ENCODE data around the gene SAMD1.

SAMD1 gene

DNA sequence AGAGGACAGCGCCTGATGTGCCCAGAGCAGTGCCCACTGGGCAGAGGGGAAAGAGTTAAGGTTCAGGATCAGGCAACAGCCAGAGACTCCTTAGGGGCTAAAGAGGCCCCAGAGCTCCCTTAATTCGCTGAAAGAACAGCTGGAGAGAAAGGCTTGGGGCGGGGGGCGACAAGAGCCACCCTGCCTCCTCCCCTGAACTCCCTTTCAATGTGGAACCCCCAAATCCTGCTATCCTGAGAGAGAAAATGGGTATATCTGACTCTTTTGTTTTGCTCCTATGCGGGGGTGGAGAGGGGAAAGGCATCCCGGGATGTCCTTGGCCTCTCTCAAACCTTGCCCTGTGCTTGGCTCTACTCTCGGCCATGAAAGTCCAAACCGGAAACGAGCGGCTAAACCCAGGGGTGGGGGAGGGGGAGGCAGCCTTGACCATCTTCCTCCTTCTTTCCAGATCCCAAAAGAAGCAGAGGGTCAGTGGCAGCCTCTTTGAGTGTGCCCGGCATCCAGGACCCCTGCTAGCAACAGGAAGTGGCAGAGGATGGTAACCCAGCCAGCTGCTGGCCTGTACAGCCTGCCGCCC, 22.3 kb upstream of the SAMD1 start:
- DNase-seq = no peak

DNA sequence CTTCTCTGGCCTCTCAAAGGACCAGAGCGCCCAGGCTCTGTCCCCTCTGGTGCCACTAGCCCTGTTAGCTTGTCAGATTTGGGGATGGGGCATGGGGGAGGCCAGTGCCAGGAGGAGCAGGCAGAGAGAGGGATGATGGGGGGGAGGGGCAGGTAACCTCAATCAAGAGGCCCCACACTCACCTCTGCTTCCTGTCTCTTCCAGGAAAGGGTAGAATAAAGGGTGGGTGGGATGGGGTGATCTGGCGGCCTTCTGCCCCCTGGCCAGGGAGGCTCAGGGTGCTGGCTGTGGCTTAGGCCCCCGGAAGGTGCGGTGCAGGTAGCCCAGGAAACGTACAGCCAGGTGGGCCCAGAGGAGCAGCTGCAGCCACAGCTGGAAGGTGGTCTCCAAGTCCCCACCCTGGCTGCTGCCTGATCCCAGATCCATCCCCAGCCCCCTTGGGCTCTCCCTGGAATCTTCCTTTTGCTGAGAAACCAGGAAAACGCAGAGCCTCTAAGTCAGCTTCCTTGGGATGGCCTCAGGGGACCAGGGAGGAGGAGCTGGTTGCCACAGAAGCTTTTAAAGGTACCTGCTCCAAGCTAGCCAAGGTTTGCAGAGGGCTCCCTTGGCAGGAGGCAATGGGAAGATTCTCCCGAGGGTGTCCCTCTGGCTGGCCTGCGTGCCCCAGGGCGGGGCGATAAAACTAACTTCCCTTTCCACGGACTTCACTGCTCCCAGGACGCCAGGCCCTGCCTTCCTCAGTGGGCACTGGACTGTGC, 21.7 kb upstream of the SAMD1 start:
- no peak for DNase-seq

DNA sequence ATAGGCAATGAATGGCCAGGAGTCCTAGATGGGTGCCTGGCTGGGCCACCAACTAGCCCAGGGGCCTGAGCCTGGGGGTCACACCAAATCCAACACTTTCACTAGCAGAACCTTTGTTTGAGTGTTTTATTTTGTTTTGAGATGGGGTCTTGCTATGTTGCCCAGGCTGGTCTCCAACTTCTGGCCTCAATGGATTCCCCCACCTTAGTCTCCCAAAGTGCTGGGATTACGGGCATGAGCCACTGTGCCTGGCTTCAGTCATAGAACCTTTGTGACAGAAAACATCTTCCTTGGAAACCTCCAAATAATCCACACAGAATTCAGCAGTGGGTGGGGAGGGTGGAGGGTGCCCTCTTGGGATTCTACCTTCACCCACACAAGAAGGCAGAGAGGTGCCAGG, 20.9 kb upstream of the SAMD1 start:
- no peak for DNase-seq

DNA sequence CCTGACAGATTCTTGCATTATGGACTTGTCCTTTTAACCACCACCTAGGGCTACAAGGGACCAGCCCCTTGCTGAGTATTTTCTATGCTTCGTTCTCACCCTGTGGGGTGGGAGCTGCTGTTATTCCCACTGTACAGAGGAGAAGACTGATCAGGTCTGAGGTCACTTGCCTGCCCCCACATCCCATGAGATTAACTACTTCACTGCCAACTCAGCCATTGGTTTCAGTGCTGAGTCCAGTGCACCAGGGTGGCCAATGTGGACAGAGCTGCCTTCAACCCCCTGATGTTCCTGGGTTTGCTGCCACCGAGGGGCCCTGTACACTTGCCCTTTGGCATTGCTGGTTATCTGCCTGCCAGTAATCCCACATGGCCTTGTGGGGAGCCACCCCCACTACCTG, 20.1 kb upstream of the SAMD1 start:
- DNase-seq = no peak

GRCh38 chr19:14107581-14108461, 17.3 kb upstream of the SAMD1 start:
- no peak for DNase-seq

DNA sequence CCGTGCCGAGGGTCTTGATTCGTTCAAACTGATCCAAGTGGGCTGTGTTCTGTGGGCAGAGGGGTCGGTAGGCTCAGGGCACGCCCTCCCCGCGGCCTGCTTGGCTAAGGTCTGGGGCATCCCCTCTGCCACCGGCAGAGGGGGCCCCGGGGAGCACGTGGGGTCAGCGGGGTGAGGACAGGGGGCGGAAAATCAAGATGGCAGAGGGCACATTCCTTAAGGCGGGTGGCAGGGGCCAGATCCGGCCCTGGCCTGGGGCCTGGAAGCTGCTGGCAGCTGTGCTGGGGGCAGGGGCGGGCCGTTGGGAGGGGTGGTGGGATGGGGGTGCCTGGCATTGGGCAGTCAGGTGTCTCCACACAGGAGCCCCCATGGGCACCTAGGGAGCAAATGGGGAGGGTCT, 16.3 kb upstream of the SAMD1 start:
- DNase-seq = no peak

- DNase-seq = no peak
Observed at GRCh38 chr19:14105680-14106079, 15.1 kb upstream of the SAMD1 start.

GRCh38 chr19:14103310-14103709, 12.8 kb upstream of the SAMD1 start:
- DNase-seq = no peak

DNA sequence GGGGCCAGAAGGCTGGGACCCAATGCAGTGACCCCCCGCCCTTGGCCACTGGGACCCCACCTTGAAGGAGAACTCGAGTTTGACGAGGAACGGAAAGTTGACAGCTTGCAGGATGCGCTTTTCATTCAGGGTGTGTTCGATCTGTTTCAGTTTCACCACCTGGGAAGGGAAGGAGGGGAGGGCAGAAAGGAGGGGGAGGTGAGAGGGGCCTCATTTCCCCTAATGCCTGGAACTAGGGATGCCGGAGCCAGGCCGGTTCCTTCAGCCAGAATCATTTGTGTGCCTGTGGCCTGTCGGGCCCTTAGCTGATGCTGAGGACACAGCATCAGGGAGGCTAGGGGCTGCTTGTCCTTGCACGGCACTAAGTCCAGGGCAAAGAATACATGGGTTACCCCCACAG, 12.2 kb upstream of the SAMD1 start:
- DNase-seq = no peak

- no peak for DNase-seq
Observed at GRCh38 chr19:14102102-14102696, 11.6 kb upstream of the SAMD1 start.

- no peak for DNase-seq
Observed at GRCh38 chr19:14101003-14101545, 10.5 kb upstream of the SAMD1 start.

DNA sequence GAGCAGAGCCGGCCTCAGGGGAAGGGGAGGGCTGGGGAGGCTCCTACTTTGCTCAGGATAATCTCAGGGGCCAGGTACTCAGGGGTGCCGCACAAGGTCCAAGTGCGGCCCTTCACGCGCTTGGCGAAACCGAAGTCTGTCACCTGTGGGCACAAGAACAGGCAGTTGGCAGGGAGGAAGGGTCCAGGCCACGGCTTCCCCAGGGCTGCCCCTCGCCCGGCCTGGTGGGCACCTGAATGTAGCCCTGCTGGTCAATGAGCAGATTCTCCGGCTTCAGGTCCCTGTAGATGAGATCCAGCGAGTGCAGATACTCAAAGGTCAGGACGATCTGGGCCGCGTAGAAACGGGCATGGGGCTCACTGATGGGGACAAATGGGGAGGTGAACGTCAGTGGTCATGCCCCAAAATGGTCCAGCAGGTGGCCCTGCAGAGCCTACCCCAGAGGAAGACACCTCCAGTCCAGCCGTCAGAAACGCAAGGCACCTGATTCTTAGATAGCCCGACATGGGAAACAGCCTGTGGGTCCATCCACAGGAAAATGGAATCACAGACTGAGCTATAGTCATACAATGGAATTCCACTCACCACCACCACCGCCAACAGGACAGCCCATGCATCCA, 7.1 kb upstream of the SAMD1 start:
- no peak for DNase-seq

DNA sequence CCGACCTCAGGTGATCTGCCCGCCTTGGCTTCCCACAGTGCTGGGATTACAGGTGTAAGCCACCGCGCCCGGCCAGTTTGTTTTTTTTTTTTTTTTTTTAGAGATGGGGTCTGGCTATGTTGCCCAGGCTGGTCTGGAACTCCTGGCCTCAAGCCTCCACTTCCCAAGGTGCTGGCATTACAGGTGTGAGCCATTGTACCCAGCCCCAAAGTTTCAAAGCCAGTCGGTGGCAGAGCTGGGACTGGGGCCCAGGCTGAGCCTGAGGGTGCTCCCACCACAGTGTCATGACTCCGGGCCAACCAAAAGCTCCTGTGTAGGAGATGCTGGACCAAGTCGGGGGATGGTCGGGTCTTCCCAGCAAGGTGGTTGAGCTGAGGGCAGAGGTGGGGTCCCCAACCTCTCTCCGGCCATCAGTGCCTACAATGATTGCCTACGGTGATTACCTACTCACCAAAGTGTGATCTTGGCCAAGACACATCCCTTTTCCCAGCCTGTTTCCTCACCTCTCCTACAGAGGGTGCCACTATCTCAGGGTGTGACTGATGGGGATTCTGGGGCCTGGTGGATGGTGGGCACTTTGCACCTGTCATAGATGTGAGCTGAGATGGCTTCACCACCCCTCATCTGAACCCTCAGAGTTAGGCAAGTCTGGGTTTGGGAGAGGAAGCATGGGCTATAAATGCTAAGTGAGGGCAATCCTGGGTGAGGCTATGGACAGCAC, 5.9 kb upstream of the SAMD1 start:
- DNase-seq = no peak

GRCh38 chr19:14094854-14095253, 4.3 kb upstream of the SAMD1 start:
- no peak for DNase-seq

DNA sequence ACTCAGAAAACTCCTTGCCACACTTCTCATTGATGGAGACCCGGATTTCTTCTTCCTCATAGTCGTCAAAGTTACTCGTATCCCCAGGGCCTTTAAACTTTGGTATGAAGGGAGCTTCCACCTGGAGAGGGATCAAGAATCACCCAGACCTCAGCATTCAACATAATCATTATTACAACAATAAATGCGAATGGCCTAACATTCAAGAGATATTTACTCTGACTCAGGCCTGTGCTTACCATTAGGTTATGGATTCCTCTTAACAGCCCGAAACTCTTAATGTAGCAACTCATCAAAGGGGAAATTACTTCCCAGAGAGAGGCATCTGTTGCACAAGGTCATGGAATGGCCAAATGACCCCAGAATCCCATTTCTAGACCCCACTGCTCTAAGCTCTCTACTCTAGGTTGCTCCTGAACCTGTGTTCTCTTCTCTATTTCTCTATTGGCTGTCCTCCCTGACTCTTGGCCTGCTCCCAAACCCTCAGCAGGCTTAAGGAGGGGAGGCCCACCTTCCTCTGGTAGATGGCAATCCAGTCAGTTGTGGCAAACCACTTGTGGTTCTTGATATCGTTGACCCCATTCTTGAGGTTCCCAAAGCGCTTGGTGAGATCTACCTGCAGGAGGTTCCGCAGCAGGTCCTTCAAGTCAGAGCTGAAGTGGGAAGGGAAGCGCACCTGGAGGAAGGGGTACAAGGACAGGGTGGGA, 2.7 kb upstream of the SAMD1 start:
- DNase-seq = no peak

GRCh38 chr19:14091813-14092462, 1.4 kb upstream of the SAMD1 start:
- no peak for DNase-seq

DNA sequence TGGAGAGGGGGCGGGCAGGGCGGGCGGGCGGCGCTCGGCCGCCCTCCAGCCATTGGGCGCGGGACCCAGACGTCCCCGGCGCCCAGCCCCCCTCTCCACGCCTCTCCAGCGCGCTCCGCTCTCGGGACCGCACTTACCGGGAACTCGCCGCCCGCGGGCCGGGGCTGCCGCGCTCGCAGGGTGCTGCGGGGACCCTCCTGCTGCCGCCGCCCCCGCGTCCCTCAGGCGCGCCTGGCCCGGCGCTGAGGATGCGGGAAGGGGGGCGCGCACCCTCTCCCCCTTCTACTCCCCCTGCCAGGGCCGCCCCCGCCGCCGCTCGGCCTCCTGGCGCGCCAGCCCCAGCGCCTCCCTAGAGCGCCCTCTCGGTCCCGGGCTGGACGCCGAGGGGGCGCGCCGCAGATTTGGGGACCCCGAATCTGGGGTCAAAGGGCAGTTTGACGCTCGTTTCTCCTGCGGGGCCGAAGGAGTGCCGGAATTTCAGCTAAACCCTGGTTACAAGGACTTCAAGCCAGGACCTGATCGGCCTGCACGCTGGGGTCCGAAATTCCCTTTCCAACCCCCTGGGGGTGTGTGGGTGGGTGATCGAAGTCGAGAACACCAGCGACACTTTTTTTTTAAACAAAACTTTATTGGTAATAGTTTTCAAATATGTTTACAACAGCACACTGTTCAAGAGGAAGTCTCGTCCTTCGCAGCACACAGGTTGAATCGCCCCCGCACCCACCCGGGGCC, 696 bp upstream of the SAMD1 start:
- peak; percentile 67 for DNase-seq

DNA sequence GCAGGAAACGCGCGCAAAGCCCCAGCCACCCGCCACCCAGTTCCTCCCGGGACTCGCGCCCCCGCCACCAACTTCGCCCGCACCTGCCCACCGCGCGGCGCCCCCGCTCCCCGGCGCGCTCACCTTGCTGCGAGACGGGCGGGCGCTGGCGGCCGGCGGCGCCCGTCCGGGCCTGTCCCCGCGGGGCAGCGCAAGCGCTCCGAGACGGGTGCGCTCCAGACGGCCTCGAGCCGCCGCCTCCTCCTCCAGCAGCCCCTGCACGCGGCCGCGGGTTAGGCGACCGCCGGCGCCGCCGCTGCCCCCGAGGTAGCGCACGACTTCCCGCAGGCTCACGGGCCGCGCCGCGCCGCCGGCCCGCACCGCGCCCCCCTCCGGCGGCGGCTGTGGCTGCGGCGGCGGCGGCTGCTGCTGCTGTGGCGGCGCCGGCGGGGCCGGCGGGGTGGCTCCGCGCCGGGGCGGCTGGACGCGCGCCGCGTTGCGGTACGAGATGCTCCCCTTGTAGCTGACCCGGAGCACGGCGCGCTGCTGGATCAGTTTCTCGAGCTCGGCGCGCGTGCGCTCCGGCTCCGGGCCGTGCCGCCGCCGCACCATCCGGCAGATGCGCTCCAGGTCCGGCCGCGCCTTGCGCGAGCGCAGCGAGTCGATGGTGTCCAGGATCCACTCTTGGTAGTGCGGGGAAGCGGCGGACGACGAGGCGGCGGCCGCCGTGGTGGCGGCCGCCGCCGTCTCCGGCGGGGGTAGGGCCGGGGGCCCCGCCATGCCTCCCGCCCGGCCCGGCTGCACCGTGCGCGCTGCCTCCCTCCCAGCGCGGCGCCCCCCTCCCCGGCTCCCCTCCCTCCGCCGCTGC, 666 bp downstream of the SAMD1 start:
- peak; percentile 27 for DNase-seq

DNA sequence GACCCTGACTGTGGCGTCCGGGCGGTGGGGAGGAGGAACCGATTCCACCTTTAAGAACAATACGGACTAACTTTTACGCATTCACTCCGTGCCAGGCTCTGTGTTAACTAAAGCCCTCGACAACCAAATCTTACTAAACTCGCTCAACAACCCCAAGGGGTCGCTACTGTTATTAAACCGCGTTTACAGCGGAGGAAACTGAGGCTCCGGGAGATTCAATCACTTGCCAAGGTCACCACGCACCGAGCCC, 1.2 kb downstream of the SAMD1 start:
- DNase-seq = peak; percentile 21

All from CD4-positive, alpha-beta T cell treated with Interleukin-4 for 4 hours (primary cell).